Stimulated activated CD8-positive, alpha-beta memory T cell treated with anti-CD3 and anti-CD28 coated beads, Interleukin-15, amount 100 ng/mL, for 48 hours (primary cell): ENCODE measurements around the gene CALCB.

Experiments used
- DNase-seq, 2 donors: peaks; one replicate each; pipeline ENCODE4 v3.0.0-alpha.2; 2020; ENCODE audit warnings: low read depth in 2 of 2

CALCB gene

DNA sequence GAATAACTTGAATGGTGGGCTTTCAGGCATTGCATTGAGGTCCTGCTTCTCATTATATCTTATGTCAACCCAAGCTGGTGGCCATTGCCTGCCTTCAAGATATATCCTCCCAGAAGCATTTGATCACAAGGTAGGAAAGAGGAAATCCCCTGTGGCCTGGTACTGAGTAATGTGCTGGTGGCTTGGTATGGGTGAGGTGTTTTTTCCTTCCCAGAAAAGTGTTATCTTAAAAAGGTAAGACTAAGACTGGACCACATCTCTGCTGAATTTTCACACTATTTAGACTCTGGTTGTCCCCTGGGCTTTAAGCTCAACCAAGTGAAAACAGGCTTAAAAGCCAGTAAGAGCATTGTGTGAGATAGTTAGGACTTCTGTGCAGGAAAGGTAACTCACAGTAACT is 45.0 kb downstream of the CALCB start:
- no peak for DNase-seq

- DNase-seq = no peak
Observed at GRCh38 chr11:15119352-15119751, 46.0 kb downstream of the CALCB start.

DNA sequence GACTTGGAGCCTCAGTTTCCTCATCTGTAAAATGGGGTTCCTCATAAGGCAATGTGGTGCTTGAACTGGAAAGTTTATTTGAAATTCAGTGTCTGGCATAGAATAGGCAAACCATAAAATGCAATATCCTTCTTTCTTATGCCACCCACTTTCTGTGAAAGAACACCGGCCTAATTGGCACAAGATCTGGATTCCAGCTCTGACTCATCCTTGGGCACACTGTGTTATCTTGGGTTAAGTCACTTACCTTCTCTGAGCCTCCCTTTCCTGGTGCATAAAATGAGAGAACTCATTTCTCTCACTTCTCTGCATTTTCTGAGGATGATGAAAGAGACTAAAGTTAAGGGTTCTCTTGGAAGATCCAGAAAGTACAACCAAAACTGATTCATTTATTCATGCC is 46.4 kb downstream of the CALCB start:
- no peak for DNase-seq

- DNase-seq = no peak
Observed at GRCh38 chr11:15123849-15124248, 50.5 kb downstream of the CALCB start.

- DNase-seq = no peak
Observed at GRCh38 chr11:15124528-15124927, 51.1 kb downstream of the CALCB start.

DNA sequence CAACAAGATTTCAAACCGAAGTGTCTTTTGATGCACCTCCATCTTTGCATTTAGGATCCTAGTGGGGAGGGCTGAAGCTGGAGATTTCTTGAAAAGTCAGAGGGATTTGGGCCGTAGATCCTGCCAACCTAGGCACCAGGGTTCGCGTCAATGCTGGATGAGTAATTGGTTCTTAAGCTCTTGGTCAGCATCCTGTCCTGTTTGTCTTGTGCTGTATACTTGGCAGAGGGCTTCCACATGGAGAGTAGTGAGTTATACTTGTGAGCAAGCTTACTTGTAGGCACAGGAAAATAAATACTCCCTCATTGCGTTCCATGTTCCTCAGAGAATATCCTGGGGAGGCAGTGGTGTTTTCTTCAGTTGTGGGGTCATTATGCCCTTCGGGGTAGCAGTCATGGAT is 53.9 kb downstream of the CALCB start:
- DNase-seq = no peak
